Measurements from ENCODE around the gene KAT6B. TPM values are rescaled to one million over a fixed set of nuclear protein-coding genes. Genes with fewer than 3 reads are reported as not detected.

The KAT6B gene
- polyA plus RNA-seq, 3 donors from 2014 or later, result 9.9 to 55.7 (median 20.2) TPM

DNA sequence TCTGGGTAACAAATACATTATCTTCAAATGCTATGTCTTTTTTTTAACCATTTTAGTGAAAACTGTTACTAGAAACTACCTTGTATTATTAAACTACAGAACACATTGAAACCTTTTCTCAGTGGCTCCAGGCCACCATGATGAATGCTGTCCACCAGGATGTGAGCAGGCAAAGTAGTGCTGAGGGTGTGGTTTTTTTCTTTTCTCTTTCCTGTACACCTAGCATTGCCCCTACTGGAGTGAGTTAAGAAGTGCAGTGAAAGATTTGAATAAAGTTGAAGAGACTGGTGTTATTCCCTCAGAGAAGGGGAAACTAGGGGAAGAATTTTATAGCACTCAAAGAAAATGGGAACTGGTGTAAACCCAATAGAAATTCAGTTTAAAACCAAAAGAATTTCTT lies 165.0 kb downstream of the KAT6B start:
- no peaks in the 10 kb centered on the region for H3K9me3 Mint-ChIP-seq

DNA sequence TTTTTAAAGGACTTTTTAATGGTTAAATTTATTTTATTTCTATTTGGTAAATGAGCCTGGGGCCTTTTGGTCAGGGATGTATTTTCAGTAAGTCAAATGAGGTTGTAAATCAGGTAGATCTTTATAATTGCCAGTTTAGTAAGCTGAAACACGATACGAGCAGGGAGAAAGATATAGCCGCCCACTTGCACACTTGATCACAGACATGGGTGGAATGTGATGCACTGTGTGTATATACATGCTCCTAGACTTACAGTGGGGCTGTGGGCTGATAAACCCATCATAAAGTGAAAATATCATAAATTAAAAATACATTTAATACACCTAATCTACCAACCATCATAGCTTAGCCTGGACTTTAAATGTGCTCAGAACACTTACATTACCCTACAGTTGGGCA lies 165.7 kb downstream of the KAT6B start:
- Mint-ChIP-seq H3K36me3 (peaks cover 17 to 41% (median 32%) of the 10 kb centered on the region in 3 donors), H3K4me1 (peaks cover 27 to 37% of the 10 kb centered on the region in 2 donors), H3K4me3 (no peak overlapping the region), H3K27me3 (ENCODE audit: low read depth in 3 of 3) (peaks cover 0 to 2% (median 2%) of the 10 kb centered on the region in 3 donors), H3K27ac (no peak overlapping the region), H3K9me3 (no peaks in the 10 kb centered on the region)
- no peak for DNase-seq

More for the DNA sequence above, 165.0 kb downstream of the KAT6B start:
- Mint-ChIP-seq H3K4me3 (no peak overlapping the region), H3K36me3 (peaks cover 17 to 42% (median 32%) of the 10 kb centered on the region in 3 donors), H3K27me3 (ENCODE audit: low read depth in 3 of 3) (peaks cover 0 to 2% (median 2%) of the 10 kb centered on the region in 3 donors), H3K27ac (peak overlapping the region in 5 of 6 donors; percentile 18 to 75 (median 47)), H3K4me1 (peaks cover 29 to 37% of the 10 kb centered on the region in 2 donors)
- DNase-seq, result peak in 2 of 3 donors; percentile 28 to 30

DNA sequence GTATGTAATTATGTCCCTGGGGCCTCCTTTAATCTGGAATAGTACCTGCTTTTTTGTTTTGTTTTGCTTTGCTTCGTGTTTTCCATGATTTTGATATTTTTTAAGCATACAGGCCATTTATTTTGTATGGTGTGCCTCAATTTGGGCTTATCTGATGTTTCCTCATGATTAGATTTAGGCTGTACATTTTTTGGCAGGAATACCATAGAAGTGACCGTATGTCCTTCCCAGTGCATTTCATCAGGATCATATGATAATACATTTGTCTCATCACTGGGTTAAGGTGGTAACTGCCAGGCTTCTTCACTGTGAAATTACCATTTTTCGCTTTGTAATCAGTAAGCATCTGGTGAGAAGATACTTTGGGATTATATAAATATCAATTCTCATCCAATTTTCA lies 167.2 kb downstream of the KAT6B start:
- H3K27me3 Mint-ChIP-seq (ENCODE audit: low read depth in 3 of 3), result peaks cover 0 to 2% (median 0%) of the 10 kb centered on the region in 3 donors
- no peak for DNase-seq
- H3K4me1 Mint-ChIP-seq, result peaks cover 13 to 21% of the 10 kb centered on the region in 2 donors
- no peak overlapping the region for H3K27ac Mint-ChIP-seq
- H3K4me3 Mint-ChIP-seq, result no peak overlapping the region
- H3K9me3 Mint-ChIP-seq, result no peaks in the 10 kb centered on the region
- peaks cover 14 to 41% (median 32%) of the 10 kb centered on the region in 3 donors for H3K36me3 Mint-ChIP-seq

DNA sequence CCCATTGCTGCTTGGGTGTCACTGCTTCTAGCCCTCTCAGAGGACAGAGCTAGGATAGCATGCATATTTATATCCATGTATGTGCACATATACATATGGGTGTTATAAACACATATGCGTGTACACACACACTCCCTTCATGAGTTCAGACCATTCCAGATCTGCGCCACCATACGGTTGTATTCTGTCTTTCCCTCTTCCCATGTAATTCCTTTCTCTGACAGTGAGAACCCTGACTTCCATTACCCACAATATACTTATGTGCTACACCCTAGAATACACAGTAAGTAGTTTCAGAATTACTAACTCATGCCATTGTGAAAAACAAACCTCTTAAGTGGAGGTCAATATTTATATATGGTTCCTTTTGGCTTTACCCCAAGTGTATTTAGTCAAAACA lies 168.5 kb downstream of the KAT6B start:
- no peaks in the 10 kb centered on the region for H3K9me3 Mint-ChIP-seq
- H3K27me3 Mint-ChIP-seq (ENCODE audit: low read depth in 3 of 3), result peaks cover 0 to 2% (median 0%) of the 10 kb centered on the region in 3 donors
- H3K36me3 Mint-ChIP-seq, result peaks cover 14 to 41% (median 38%) of the 10 kb centered on the region in 3 donors
- H3K4me1 Mint-ChIP-seq, result peaks cover 15 to 24% of the 10 kb centered on the region in 2 donors
- H3K4me3 Mint-ChIP-seq, result no peak overlapping the region
- H3K27ac Mint-ChIP-seq, result peak overlapping the region in 1 of 6 donors; percentile 46
- DNase-seq, result no peak

DNA sequence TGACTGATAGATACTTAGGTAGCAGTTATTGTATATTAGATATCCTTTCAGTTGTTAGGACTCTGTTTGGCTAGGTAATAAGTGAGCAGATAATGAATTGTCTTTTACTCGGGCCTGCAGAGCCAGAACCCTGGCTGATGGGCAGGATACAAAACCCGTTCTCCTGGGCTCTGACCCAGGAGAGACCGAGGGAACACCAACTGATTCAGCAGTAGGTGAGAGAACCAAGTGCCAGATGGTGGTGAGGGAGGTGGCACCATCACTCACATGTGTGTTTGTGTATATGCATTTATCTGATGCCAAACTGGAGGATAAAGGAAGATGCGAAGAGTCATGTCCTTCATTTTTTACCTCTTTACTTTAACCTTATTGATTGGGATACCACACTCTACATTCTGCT lies 169.4 kb downstream of the KAT6B start:
- Mint-ChIP-seq H3K4me1 (peaks cover 24 to 33% of the 10 kb centered on the region in 2 donors), H3K27ac (peak overlapping the region in 2 of 6 donors; percentile 10 to 51), H3K4me3 (no peak overlapping the region), H3K36me3 (peaks cover 17 to 38% (median 34%) of the 10 kb centered on the region in 3 donors), H3K9me3 (no peaks in the 10 kb centered on the region), H3K27me3 (ENCODE audit: low read depth in 3 of 3) (peaks cover 0 to 2% (median 0%) of the 10 kb centered on the region in 3 donors)
- no peak for DNase-seq

DNA sequence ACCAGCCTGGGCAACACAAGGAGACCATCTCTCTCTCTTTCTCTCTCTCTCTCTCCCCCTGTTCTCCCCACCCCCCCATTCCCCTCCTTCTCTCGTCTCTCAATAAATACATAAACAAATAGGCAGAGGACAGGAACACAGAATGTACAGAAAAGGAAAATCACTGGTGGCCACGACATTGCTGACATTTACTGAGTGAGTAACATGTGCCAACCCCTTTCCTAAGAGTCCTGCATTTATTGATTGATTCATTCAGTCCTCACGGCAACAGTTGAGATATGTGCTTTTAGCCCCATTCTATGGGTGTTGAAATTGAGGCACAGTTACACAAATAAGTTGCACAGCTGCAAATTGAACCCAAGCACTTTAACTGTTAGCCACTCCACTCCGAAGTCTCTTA lies 170.8 kb downstream of the KAT6B start:
- Mint-ChIP-seq H3K27ac (no peak overlapping the region), H3K36me3 (peaks cover 17 to 37% (median 29%) of the 10 kb centered on the region in 3 donors), H3K27me3 (ENCODE audit: low read depth in 3 of 3) (peaks cover 0 to 2% (median 0%) of the 10 kb centered on the region in 3 donors), H3K4me3 (no peak overlapping the region), H3K9me3 (no peaks in the 10 kb centered on the region), H3K4me1 (peaks cover 29 to 33% of the 10 kb centered on the region in 2 donors)
- no peak for DNase-seq

DNA sequence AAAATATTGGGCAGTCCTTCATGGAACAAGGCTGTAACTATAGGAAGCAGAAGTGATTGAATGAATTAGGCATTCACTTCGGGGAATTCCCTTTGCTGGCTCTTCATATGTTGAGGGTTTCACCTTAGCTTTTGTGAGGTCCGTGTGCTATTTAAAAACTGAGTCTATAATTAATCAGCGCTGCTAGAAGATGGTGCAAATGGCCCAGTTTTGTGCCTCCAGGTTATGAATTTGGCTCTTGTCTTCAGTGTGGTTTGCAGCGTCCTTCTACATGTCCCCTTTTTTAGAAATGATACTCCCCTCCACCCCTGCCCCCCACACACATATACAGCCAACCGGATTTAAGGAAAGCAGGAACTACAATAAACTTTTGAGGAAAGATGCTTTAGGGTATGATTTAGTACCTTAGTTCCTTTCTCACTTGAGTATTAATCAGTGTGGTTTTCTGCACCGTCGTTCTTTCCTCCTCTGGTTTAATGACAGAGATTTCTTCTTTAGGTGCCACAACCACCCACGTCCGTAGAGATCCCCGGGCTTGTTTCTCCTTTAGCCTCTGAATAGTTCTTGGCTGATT lies 174.4 kb downstream of the KAT6B start:
- Mint-ChIP-seq H3K4me1 (peaks cover 29 to 36% of the 10 kb centered on the region in 2 donors), H3K9me3 (no peaks in the 10 kb centered on the region), H3K27me3 (ENCODE audit: low read depth in 3 of 3) (peaks cover 0 to 2% (median 0%) of the 10 kb centered on the region in 3 donors), H3K4me3 (peak overlapping the region; percentile 25 to 53 (median 39)), H3K27ac (peak overlapping the region; percentile 62 to 84 (median 70)), H3K36me3 (peaks cover 8 to 24% (median 19%) of the 10 kb centered on the region in 3 donors)
- DNase-seq, result no peak

DNA sequence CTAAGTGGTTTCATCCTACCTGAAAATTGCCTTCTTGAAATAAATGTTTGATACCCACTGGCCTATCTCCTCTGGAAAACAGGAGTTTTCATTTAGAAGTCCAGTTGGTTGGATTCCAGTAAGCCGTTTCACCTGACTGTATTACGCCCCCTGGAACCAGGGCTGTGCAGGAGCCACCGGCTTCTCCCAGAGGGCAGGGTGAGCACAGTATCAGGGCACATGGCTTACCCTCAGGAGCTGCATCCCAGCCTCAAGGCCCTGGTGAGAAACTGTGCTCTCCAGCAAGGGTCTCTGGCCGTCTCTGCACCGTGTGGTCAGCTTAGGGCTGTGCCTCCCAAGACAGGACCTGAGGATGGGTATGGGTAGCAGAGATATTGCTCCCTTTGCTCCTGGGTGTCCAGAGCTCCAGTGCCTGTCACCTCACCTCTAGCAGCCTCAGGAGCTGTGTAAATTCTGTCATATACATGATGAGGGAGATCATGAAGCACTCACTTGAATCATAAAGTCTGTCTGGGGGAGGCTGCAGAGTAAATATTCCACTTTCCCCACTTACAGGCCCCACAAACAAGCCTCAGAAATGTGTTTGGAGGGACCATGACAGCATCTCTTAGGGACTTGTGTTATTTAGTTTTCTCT lies 175.4 kb downstream of the KAT6B start:
- Mint-ChIP-seq H3K36me3 (peaks cover 7 to 20% (median 14%) of the 10 kb centered on the region in 3 donors), H3K9me3 (no peaks in the 10 kb centered on the region)

DNA sequence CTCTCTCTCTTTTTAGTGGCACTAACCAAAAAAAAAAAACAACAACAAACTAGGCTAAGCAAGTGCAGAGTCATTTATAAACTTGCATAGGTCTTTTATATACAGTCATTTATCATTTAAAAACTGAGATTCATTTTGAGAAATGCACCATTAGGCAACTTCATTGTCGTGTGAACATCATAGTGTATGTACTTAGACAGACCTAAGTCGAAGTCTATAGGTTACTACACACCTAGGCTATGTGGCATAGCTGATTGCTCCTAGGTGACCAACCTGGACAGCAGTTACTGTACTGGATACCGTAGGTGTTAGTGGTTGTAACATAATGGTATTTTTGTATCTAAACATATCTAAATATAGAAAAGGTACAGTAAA lies 175.9 kb downstream of the KAT6B start:
- Mint-ChIP-seq H3K27ac (peak overlapping the region in 5 of 6 donors; percentile 37 to 83 (median 65)), H3K36me3 (peaks cover 10 to 23% (median 17%) of the 10 kb centered on the region in 3 donors), H3K9me3 (no peaks in the 10 kb centered on the region), H3K4me1 (peaks cover 34 to 41% of the 10 kb centered on the region in 2 donors), H3K4me3 (no peak overlapping the region), H3K27me3 (ENCODE audit: low read depth in 3 of 3) (peaks cover 0 to 2% (median 0%) of the 10 kb centered on the region in 3 donors)
- DNase-seq, result no peak

More for the DNA sequence above, 175.4 kb downstream of the KAT6B start:
- H3K27ac Mint-ChIP-seq, result peak overlapping the region in 5 of 6 donors; percentile 37 to 83 (median 51)
- DNase-seq, result no peak
- H3K4me1 Mint-ChIP-seq, result peaks cover 29 to 36% of the 10 kb centered on the region in 2 donors
- peaks cover 0 to 2% (median 0%) of the 10 kb centered on the region in 3 donors for H3K27me3 Mint-ChIP-seq (ENCODE audit: low read depth in 3 of 3)
- no peak overlapping the region for H3K4me3 Mint-ChIP-seq

DNA sequence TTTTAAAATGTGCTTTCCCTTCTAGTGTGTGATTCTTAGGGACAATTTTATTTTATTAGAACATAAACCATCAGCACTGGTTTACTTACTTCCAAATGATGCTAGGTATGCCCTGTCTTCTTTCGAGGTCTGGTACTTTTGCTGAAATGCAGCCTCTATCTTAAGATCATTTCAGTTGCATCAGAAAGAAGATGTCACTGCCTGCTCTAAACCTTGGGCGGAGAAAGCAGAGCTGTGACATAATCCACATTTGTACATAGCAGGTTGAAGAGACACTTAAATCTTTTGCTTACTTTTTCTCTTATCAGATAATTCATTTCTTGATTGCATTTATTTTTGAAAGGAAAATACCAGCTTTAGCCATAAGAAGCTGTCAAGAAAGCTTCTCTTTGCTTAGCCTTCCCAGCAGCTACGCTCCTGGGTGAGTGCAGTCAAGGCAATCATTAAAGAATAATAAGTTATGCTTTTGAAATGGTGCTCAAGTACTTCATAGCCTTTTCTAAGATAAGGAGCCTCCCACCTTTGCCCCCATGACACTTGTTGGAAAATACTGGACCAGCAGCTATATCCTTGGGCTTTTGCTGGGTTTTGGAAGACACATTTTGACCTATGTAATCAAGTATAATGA lies 176.7 kb downstream of the KAT6B start:
- Mint-ChIP-seq H3K4me3 (no peak overlapping the region), H3K9me3 (no peaks in the 10 kb centered on the region), H3K4me1 (peaks cover 41 to 49% of the 10 kb centered on the region in 2 donors), H3K36me3 (peaks cover 10 to 23% (median 22%) of the 10 kb centered on the region in 3 donors), H3K27ac (peak overlapping the region in 3 of 6 donors; percentile 19 to 61 (median 23)), H3K27me3 (ENCODE audit: low read depth in 3 of 3) (peaks cover 0 to 4% (median 0%) of the 10 kb centered on the region in 3 donors)
- no peak for DNase-seq

DNA sequence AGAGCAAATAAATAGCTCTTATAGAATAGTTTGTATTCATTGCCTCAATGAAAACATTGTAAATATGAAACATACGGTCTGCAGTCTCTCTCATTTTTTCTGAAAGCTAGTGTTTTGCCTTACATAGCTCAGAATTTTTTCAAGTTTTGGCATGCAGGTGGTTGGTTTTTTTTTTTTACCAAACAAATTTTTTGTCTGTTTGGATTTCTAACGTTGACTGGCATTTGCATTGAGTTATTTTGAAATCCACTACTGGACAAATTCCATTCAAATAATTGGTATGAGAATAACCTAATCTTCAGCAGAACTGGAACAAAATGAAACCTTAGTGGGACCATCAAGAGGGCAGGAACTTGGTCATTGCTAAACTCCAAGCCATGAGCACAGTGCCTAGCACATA lies 177.5 kb downstream of the KAT6B start:
- H3K4me1 Mint-ChIP-seq, result peaks cover 49 to 57% of the 10 kb centered on the region in 2 donors
- H3K27me3 Mint-ChIP-seq (ENCODE audit: low read depth in 3 of 3), result peaks cover 0 to 5% (median 0%) of the 10 kb centered on the region in 3 donors
- H3K36me3 Mint-ChIP-seq, result peaks cover 10 to 23% (median 22%) of the 10 kb centered on the region in 3 donors
- no peak overlapping the region for H3K4me3 Mint-ChIP-seq
- peak overlapping the region in 3 of 6 donors; percentile 19 to 58 (median 45) for H3K27ac Mint-ChIP-seq
- no peak for DNase-seq
- no peaks in the 10 kb centered on the region for H3K9me3 Mint-ChIP-seq

DNA sequence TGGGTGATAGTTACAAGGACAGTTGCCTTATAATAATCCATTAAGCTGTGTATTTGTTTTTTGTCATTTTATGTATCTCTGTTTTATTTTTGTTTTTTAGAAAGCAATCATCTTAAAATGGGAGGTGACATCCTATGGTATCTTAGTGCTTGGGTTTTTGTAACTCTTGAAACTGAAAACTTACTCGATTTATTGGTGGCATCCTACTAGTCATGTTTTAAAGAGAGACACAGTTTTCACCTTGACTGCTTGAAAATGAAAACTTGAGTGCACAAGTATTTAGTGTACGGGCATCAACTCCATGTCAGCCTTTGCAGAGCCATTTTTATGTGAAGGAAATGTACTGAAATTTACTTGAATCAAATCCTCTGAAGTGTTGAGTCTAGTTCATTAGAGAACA lies 181.2 kb downstream of the KAT6B start:
- peak overlapping the region; percentile 75 to 90 (median 82) for H3K4me3 Mint-ChIP-seq
- peaks cover 50 to 52% of the 10 kb centered on the region in 2 donors for H3K4me1 Mint-ChIP-seq
- DNase-seq, result no peak
- H3K36me3 Mint-ChIP-seq, result peaks cover 16 to 33% (median 20%) of the 10 kb centered on the region in 3 donors
- H3K27me3 Mint-ChIP-seq (ENCODE audit: low read depth in 3 of 3), result peaks cover 0 to 7% (median 0%) of the 10 kb centered on the region in 3 donors
- peak overlapping the region; percentile 93 to 99 (median 98) for H3K27ac Mint-ChIP-seq
- no peaks in the 10 kb centered on the region for H3K9me3 Mint-ChIP-seq

DNA sequence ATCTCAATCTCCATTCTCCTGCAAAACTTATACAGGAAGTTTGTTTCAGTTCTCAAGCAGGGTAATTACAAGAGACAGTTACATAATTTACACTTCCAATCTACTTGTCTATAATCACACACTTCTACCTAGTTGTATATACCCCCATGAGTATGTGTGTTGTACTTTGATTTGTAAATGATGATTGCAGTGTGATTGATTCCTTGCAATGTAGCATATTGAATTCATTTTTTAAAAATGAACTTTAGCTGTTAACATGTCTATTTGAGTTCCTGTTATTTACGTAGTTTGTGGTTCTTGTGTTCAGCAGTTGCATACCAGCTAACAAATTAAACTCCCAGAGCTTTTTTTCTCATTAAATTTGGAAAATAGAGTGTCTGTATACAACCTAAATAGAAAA lies 182.6 kb downstream of the KAT6B start:
- Mint-ChIP-seq H3K4me3 (peak overlapping the region; percentile 75 to 90 (median 82)), H3K36me3 (peaks cover 16 to 37% (median 25%) of the 10 kb centered on the region in 3 donors), H3K27ac (peak overlapping the region; percentile 93 to 99 (median 98)), H3K27me3 (ENCODE audit: low read depth in 3 of 3) (peaks cover 0 to 8% (median 2%) of the 10 kb centered on the region in 3 donors), H3K9me3 (no peaks in the 10 kb centered on the region), H3K4me1 (peaks cover 63 to 65% of the 10 kb centered on the region in 2 donors)
- DNase-seq, result peak; percentile 49 to 60 (median 55)

Measured in immature natural killer cell (primary cell).